Measurements from ENCODE around the gene ELF1.

DNA sequence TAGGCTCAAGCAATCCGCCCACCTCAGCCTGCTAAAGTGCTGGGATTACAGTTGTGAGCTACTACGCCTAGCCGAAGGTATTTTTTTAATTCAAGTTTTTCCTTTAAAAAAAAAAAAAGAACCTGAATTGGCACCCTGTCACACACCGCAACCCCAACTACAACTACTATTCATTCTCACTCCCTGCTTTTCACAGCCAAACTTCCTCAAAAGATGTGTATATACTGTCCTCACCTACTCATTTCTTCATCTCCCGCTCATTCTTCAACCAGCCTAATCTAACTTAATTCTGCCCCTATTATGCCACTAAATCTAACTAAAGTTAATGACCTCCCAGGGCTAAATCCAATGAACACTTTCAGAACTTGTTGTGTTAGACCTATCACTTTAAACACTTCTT, 29.5 kb upstream of the ELF1 start:
- TF ChIP-seq, protein P1, sequence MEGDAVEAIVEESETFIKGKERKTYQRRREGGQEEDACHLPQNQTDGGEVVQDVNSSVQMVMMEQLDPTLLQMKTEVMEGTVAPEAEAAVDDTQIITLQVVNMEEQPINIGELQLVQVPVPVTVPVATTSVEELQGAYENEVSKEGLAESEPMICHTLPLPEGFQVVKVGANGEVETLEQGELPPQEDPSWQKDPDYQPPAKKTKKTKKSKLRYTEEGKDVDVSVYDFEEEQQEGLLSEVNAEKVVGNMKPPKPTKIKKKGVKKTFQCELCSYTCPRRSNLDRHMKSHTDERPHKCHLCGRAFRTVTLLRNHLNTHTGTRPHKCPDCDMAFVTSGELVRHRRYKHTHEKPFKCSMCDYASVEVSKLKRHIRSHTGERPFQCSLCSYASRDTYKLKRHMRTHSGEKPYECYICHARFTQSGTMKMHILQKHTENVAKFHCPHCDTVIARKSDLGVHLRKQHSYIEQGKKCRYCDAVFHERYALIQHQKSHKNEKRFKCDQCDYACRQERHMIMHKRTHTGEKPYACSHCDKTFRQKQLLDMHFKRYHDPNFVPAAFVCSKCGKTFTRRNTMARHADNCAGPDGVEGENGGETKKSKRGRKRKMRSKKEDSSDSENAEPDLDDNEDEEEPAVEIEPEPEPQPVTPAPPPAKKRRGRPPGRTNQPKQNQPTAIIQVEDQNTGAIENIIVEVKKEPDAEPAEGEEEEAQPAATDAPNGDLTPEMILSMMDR (IDR thresholded peaks at IDR 0.05), result no peak
- no peak for TF ChIP-seq ZFX (IDR thresholded peaks at IDR 0.05; ENCODE audit: borderline replicate concordance)
